ENCODE data around the gene PBX4.

PBX4 gene

GRCh38 chr19:19537075-19538048, 81.1 kb downstream of the PBX4 start:
- DNase-seq: no peak

GRCh38 chr19:19535311-19536191, 82.9 kb downstream of the PBX4 start:
- no peak for DNase-seq

- DNase-seq: no peak
Observed at GRCh38 chr19:19534556-19535265, 83.8 kb downstream of the PBX4 start.

- DNase-seq: no peak
Observed at GRCh38 chr19:19533841-19534240, 84.6 kb downstream of the PBX4 start.

GRCh38 chr19:19532806-19533701, 85.4 kb downstream of the PBX4 start:
- no peak for DNase-seq

GRCh38 chr19:19531951-19532805, 86.3 kb downstream of the PBX4 start:
- DNase-seq: no peak

- DNase-seq: no peak
Observed at GRCh38 chr19:19530889-19531288, 87.6 kb downstream of the PBX4 start.

- no peak for DNase-seq
Observed at GRCh38 chr19:19530423-19530804, 88.1 kb downstream of the PBX4 start.

GRCh38 chr19:19529783-19530422, 88.6 kb downstream of the PBX4 start:
- DNase-seq: no peak

GRCh38 chr19:19528721-19529490, 89.6 kb downstream of the PBX4 start, which contains the start of gene YJEFN3:
TSS of gene YJEFN3 (plus strand) at chr19:19528911. CDS start at chr19:19528933, 22 bp downstream.
- DNase-seq: no peak

- DNase-seq: no peak
Observed at GRCh38 chr19:19527674-19528625, 90.5 kb downstream of the PBX4 start.

GRCh38 chr19:19527371-19527656, 91.2 kb downstream of the PBX4 start:
- DNase-seq: no peak

GRCh38 chr19:19526581-19527370, 91.7 kb downstream of the PBX4 start:
- no peak for DNase-seq

- no peak for DNase-seq
Observed at GRCh38 chr19:19525611-19526380, 92.7 kb downstream of the PBX4 start.

GRCh38 chr19:19524053-19524452, 94.4 kb downstream of the PBX4 start:
- DNase-seq: no peak

GRCh38 chr19:19523177-19523576, 95.3 kb downstream of the PBX4 start:
- DNase-seq: no peak

GRCh38 chr19:19520989-19521388, 97.5 kb downstream of the PBX4 start:
- no peak for DNase-seq

Data from NK-92 treated with Interleukin-12 subunit alpha and Interleukin-12 subunit beta, amount 100 ng/mL, for 24 hours (cell line).